Esophagus squamous epithelium (tissue), 5 donors: ENCODE data around the gene GPN2. TPM values are rescaled to one million over a fixed set of nuclear protein-coding genes. Genes with fewer than 3 reads are reported as not detected.
A peak's percentile ranks its signal among the peaks of the same experiment; 100 is the strongest.
"Not testable (repeated sequence)": the region's sequence is repeated elsewhere in the genome, so short reads cannot be mapped to it uniquely, and the experiment has no call there.

Experiments used
- DNase-seq: peaks from one replicate; lab custom pipeline; 2025; lab: John Stamatoyannopoulos, UW
- H3K27ac ChIP-seq, 4 donors: fragments of 200-600 bp; sonication (generic); one replicate each; pipeline ENCODE4 v1.5.1; 2016 to 2019; ENCODE audit warnings: mild to moderate bottlenecking in 1 of 4
- H3K27me3 ChIP-seq, 4 donors: fragments of 200-600 bp; sonication (generic); 1 replicate in 3 of 4; 2 replicates in 1 of 4; pipeline versions ENCODE4 v1.5.1 to v1.6.0; 2017 to 2021; ENCODE audit warnings: antibody characterized with exemption in 1 of 4
- H3K36me3 ChIP-seq, 3 donors: fragments of 200-600 bp; sonication (generic); one replicate each; pipeline ENCODE4 v1.5.1; 2016 to 2019
- H3K4me1 ChIP-seq, 3 donors: fragments of 200-600 bp; sonication (generic); one replicate each; pipeline ENCODE4 v1.5.1; 2017 to 2019
- H3K4me3 ChIP-seq, 4 donors: fragments of 200-600 bp; sonication (generic); 1 replicate in 3 of 4; 2 replicates in 1 of 4; pipeline ENCODE4 v1.5.1; 2016 to 2019; ENCODE audit warnings: mild to moderate bottlenecking in 2 of 4, moderate library complexity in 1 of 4
- H3K9me3 ChIP-seq, 3 donors: fragments of 200-600 bp; sonication (generic); one replicate each; pipeline ENCODE4 v1.5.1; 2016 to 2019
- POLR2A ChIP-seq, 4 donors: fragments of 450-650 bp; IDR thresholded peaks; one replicate each; pipeline ENCODE4 v1.6.1; 2017; ENCODE audit warnings: antibody characterized with exemption in 4 of 4, mild to moderate bottlenecking in 4 of 4, moderate library complexity in 3 of 4
- WGBS, 2 donors: methylation state at CpG; one replicate each; pipeline ENCODE4 v1.1.5; 2018; 5-methylcytosine and 5-hydroxymethylcytosine counted together
- intact Hi-C: fragments of 100-400 bp; cut with DNase I; formaldehyde crosslinking; loops from one replicate; pipeline ENCODE4 v1.15.0; 2022
- total RNA-seq, 4 donors: library from RNA; depleted of rRNA; stranded (reverse); fragments of >200 nt; gene quantifications; one replicate each; pipeline ENCODE4 v1.1.0, GENCODE V29; 2016
- TF ChIP-seq, protein P1 (sequence below), 6 experiments: fragments of 450-650 bp in 4 of 6; fragments of 200-600 bp in 2 of 6; sonication (generic) in 2 of 6; IDR thresholded peaks; one replicate each; pipeline ENCODE4 v1.5.1; 2016 to 2019; ENCODE audit warnings: antibody characterized with exemption in 6 of 6, mild to moderate bottlenecking in 4 of 6, moderate library complexity in 4 of 6
- donor health status: DM: yes; HTN: yes; CAD: no.

Gene GPN2
- total RNA-seq, 4 donors from 2014 or later, result 4.9 to 10.8 (median 9.4) TPM

GRCh38 chr1:26853156-26853555 is 36.9 kb downstream of the GPN2 start:
- Histone ChIP-seq H3K27me3 (no peaks in the 10 kb centered on the region), H3K27ac (peak overlapping the region; percentile 91 to 100 (median 98)), H3K4me3 (no peak overlapping the region), H3K36me3 (peaks cover 39 to 79% (median 40%) of the 10 kb centered on the region in 3 donors), H3K9me3 (no peaks in the 10 kb centered on the region), H3K4me1 (peaks cover 35 to 96% (median 82%) of the 10 kb centered on the region in 3 donors)
- WGBS, 2 donors, result 20 to 32% methylated on average over 3 of the region's 3 CpGs
- DNase-seq, result no peak
- intact Hi-C loops, result no loop called here
- TF ChIP-seq POLR2A (IDR thresholded peaks at IDR 0.05), result no peak
- TF ChIP-seq, protein P1, sequence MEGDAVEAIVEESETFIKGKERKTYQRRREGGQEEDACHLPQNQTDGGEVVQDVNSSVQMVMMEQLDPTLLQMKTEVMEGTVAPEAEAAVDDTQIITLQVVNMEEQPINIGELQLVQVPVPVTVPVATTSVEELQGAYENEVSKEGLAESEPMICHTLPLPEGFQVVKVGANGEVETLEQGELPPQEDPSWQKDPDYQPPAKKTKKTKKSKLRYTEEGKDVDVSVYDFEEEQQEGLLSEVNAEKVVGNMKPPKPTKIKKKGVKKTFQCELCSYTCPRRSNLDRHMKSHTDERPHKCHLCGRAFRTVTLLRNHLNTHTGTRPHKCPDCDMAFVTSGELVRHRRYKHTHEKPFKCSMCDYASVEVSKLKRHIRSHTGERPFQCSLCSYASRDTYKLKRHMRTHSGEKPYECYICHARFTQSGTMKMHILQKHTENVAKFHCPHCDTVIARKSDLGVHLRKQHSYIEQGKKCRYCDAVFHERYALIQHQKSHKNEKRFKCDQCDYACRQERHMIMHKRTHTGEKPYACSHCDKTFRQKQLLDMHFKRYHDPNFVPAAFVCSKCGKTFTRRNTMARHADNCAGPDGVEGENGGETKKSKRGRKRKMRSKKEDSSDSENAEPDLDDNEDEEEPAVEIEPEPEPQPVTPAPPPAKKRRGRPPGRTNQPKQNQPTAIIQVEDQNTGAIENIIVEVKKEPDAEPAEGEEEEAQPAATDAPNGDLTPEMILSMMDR (IDR thresholded peaks at IDR 0.05), result peak; percentile 69 to 94 (median 88)

- 61 to 63% methylated on average over 6 to 9 of the region's 9 CpGs for WGBS, 2 donors
- no peaks in the 10 kb centered on the region for H3K27me3 ChIP-seq
- no peaks in the 10 kb centered on the region for H3K9me3 ChIP-seq
- peaks cover 35 to 95% (median 78%) of the 10 kb centered on the region in 3 donors for H3K4me1 ChIP-seq
- intact Hi-C loops, result no loop called here
- TF ChIP-seq POLR2A (IDR thresholded peaks at IDR 0.05), result no peak
- TF ChIP-seq, protein P1 (IDR thresholded peaks at IDR 0.05), result no peak
- H3K4me3 ChIP-seq, result no peak overlapping the region
- DNase-seq, result no peak
- H3K36me3 ChIP-seq, result peaks cover 39 to 83% (median 40%) of the 10 kb centered on the region in 3 donors
- H3K27ac ChIP-seq, result peak overlapping the region; percentile 58 to 100 (median 98)
Observed at GRCh38 chr1:26852701-26853100, 37.4 kb downstream of the GPN2 start.

DNA sequence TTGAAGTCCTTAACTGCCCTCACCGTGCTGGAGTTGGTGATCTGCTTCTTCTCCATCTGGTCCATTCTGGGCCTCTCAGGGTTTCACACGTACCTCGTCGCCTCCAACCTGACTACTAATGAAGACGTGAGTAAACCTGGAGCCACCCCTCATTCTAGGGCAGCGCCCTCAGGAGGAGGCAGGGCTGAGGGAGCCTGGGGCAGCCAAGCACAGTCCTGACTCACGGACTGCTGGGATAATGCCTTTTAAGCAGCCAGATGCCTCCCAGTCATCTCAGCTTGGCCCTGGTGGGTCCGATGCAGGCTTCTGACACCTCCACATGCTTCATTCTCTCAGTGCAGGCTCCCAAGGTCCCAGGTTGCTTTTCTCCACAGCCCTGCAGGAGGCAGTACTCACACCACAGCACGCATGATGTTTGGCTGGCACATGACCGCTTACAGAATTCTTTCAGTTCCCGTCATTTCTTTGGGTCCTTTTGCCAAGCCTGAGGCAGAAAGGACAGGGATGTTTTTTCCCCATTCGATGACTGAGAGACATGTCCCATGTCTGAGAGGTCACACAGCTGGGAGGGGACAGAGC is 38.9 kb downstream of the GPN2 start:
- Histone ChIP-seq H3K4me3 (no peak overlapping the region), H3K36me3 (peaks cover 40 to 97% (median 45%) of the 10 kb centered on the region in 3 donors), H3K9me3 (no peaks in the 10 kb centered on the region), H3K4me1 (peaks cover 27 to 86% (median 62%) of the 10 kb centered on the region in 3 donors), H3K27ac (peak overlapping the region; percentile 89 to 100 (median 98)), H3K27me3 (no peaks in the 10 kb centered on the region)
- WGBS, 2 donors, result 43 to 49% methylated on average over 4 to 8 of the region's 12 CpGs
- no peak for DNase-seq
- intact Hi-C loops, result no loop called here
- peak in 1 of 4 donors; percentile 20 for TF ChIP-seq POLR2A (IDR thresholded peaks at IDR 0.05)
- TF ChIP-seq, protein P1 (IDR thresholded peaks at IDR 0.05), result peak in 1 of 6 experiments; percentile 49

GRCh38 chr1:26848941-26849774 is 40.9 kb downstream of the GPN2 start:
- intact Hi-C loops, result no loop called here
- Histone ChIP-seq H3K9me3 (no peaks in the 10 kb centered on the region), H3K4me3 (no peak overlapping the region), H3K27me3 (no peaks in the 10 kb centered on the region), H3K4me1 (peaks cover 11 to 75% (median 44%) of the 10 kb centered on the region in 3 donors), H3K36me3 (peaks cover 38 to 86% (median 45%) of the 10 kb centered on the region in 3 donors), H3K27ac (peak overlapping the region; percentile 89 to 100 (median 98))
- TF ChIP-seq POLR2A (IDR thresholded peaks at IDR 0.05), result no peak
- TF ChIP-seq, protein P1 (IDR thresholded peaks at IDR 0.05), result no peak
- 31 to 35% methylated on average over 8 of the region's 10 CpGs for WGBS, 2 donors
- DNase-seq, result no peak

- H3K27me3 ChIP-seq, result no peaks in the 10 kb centered on the region
- peak overlapping the region; percentile 89 to 100 (median 98) for H3K27ac ChIP-seq
- WGBS, 2 donors, result 67 to 83% methylated on average over 1 to 2 of the region's 10 CpGs
- H3K9me3 ChIP-seq, result no peaks in the 10 kb centered on the region
- no peak overlapping the region for H3K4me3 ChIP-seq
- H3K4me1 ChIP-seq, result peaks cover 11 to 74% (median 38%) of the 10 kb centered on the region in 3 donors
- intact Hi-C loops, result no loop called here
- H3K36me3 ChIP-seq, result peaks cover 31 to 86% (median 40%) of the 10 kb centered on the region in 3 donors
- no peak for DNase-seq
- TF ChIP-seq, protein P1 (IDR thresholded peaks at IDR 0.05), result no peak
- no peak for TF ChIP-seq POLR2A (IDR thresholded peaks at IDR 0.05)
Observed at GRCh38 chr1:26848499-26848898, 41.6 kb downstream of the GPN2 start.

DNA sequence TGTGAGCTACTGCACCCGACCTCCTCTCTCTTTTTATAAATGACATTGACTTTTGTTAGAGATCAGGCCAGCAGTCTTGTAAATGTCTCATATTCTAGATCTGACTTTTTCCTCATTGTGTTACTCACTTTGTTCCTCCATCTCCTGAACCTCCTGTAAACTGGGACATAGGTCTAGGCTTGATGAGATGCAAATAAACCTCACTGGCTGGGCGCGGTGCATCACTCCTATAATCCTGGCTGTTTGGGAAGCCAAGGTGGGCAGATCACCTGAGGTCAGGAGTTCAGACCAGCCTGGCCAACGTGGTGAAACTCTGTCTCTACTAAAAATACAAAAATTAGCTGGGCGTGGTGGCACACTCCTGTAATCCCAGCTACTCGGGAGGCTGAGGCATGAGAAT is 42.3 kb downstream of the GPN2 start:
- peaks cover 29 to 86% (median 35%) of the 10 kb centered on the region in 3 donors for H3K36me3 ChIP-seq
- H3K27ac ChIP-seq, result peak overlapping the region; percentile 89 to 100 (median 98)
- H3K4me3 ChIP-seq, DNase-seq, intact Hi-C loops, H3K9me3 ChIP-seq, H3K27me3 ChIP-seq: not testable (repeated sequence)
- WGBS, 2 donors, result 67 to 77% methylated on average over 5 to 6 of the region's 6 CpGs
- peaks cover 11 to 67% (median 32%) of the 10 kb centered on the region in 3 donors for H3K4me1 ChIP-seq
